HG03135 (cell line): ENCODE results near the gene TMEM50A.
"Not testable (repeated sequence)": the region's sequence is repeated elsewhere in the genome, so short reads cannot be mapped to it uniquely, and the experiment has no call there.

ENCODE experiments used
- ATAC-seq: cut with Tn5 transposase; IDR thresholded peaks from one replicate; pipeline ENCODE4 v1.9.1; 2021; ENCODE audit warnings: mild to moderate bottlenecking, moderate library complexity; ENCODE audit not compliant: unreplicated experiment

Gene TMEM50A

GRCh38 chr1:25383090-25383489, 45.0 kb downstream of the TMEM50A start:
- ATAC-seq: not testable (repeated sequence)

- not testable (repeated sequence) for ATAC-seq
These were observed 45.7 kb downstream of the TMEM50A start for GRCh38 chr1:25383875-25384274.

- ATAC-seq: not testable (repeated sequence)
These were observed 49.0 kb downstream of the TMEM50A start for GRCh38 chr1:25387096-25387495.

GRCh38 chr1:25388691-25389090, 50.6 kb downstream of the TMEM50A start:
- not testable (repeated sequence) for ATAC-seq

GRCh38 chr1:25389721-25390120, 51.6 kb downstream of the TMEM50A start:
- not testable (repeated sequence) for ATAC-seq

GRCh38 chr1:25392841-25393240, 54.7 kb downstream of the TMEM50A start:
- no peak for ATAC-seq

GRCh38 chr1:25397549-25397948, 59.4 kb downstream of the TMEM50A start:
- not testable (repeated sequence) for ATAC-seq

GRCh38 chr1:25398079-25398478, 59.9 kb downstream of the TMEM50A start:
- not testable (repeated sequence) for ATAC-seq

GRCh38 chr1:25402947-25403803, 65.0 kb downstream of the TMEM50A start:
- ATAC-seq: not testable (repeated sequence)

GRCh38 chr1:25405731-25406305, 67.7 kb downstream of the TMEM50A start:
- not testable (repeated sequence) for ATAC-seq

GRCh38 chr1:25409641-25410427, 71.7 kb downstream of the TMEM50A start:
- not testable (repeated sequence) for ATAC-seq
